Measurements from ENCODE around the gene KIRREL2. TPM values are rescaled to one million over a fixed set of nuclear protein-coding genes. Genes with fewer than 3 reads are reported as not detected.
"Not testable (repeated sequence)": the region's sequence is repeated elsewhere in the genome, so short reads cannot be mapped to it uniquely, and the experiment has no call there.

Gene KIRREL2
- total RNA-seq: 0.20 and 0.25 TPM in 2 replicates

DNA sequence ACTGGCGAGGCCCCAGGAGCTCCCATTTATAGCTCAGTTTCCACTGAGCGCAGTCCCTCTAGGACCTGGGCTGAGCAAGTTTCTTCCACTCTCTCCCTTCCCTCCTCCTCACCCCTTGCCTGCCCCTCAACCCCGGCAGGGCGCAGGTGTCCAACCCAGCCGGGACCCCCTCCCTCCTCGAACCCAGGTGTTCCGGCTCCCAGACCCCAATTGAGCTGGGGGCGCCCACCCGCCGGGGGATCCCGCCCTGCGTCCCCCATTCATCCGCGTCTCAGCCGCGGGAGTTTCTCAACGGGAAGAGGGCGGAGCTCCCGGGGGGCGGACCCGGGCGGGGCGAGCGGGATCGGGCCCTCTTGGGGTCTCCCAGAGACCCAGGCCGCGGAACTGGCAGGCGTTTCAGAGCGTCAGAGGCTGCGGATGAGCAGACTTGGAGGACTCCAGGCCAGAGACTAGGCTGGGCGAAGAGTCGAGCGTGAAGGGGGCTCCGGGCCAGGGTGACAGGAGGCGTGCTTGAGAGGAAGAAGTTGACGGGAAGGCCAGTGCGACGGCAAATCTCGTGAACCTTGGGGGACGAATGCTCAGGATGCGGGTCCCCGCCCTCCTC lies at the start of gene KIRREL2:
TSS of gene KIRREL2 (plus strand) at position 366 of the 604 bp plus-strand sequence. CDS start at position 575, 209 bp downstream.
- intact Hi-C loops (cut with micrococcal nuclease): no loop called here

DNA sequence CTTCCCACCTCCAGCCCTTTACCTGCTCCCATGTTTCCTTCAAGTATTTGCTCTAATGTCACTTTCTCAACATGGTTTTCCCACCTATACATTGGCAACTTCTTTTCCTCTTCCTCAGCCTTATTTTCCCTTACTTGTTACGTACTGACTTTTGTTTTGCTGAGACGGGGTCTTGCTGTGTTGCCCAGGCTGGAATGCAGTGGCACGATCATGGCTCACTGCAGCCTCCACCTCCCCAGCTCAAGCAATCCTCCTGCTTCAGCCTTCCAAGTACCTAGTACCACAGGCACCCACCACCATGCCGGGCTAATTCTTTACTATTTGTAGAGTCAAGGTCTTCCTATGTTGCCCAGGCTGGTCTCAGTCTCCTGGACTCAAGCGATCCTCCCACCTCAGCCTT lies 49.1 kb upstream of the KIRREL2 start:
- intact Hi-C loops (cut with micrococcal nuclease): no loop called here

DNA sequence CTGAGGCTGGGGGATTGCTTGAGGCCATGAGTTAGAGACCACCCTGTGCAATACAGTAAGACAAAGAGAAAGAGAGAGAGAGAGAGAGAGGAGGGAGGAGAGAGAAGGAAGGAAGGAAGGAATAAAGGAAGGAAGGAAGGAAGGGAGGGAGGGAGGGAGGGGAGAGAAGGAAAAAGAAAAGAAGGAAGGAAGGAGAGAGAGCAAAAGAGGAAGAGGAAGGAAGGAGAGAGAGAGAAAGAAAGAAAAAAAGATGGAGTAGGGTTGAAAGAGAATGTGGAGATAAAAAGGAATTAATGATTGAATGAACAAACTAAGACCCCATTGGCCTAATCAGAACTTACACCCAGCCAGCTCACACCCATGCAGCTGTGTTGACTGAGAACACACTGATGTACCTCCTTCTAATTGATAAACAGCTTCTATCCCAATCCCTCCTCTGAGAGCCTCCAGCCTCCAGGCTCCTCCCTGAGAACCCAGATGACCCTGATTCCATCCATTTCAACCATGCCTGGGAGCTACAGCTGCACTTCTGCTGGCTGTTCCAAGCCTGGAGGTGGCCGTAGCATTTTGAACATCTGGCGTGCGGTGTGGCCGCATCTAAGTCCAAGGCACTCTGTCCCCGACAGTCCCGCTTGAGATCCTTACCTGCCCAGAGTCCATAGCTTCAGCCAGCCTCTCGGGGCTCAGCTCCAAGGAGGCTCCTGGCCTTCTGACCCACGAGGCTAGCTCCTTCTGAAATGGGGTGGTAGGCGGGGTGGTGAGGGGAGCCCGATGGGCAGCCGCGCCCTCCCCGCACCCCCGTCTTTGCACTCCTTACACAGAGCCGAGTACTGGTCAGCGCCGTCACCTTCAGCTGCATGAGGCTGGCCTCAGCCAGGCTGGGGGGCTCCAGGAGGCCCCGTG lies 45.1 kb upstream of the KIRREL2 start:
- intact Hi-C loops (cut with micrococcal nuclease): no loop called here

GRCh38 chr19:35812220-35813042 lies 44.3 kb upstream of the KIRREL2 start, which contains the start of gene PRODH2:
PRODH2 (minus strand) TSS chr19:35812845; CDS start chr19:35812805, 40 bp downstream.
- intact Hi-C loops (cut with micrococcal nuclease): no loop called here

- intact Hi-C loops (cut with micrococcal nuclease): no loop called here
Measured at GRCh38 chr19:35813043-35813890, 43.4 kb upstream of the KIRREL2 start.

DNA sequence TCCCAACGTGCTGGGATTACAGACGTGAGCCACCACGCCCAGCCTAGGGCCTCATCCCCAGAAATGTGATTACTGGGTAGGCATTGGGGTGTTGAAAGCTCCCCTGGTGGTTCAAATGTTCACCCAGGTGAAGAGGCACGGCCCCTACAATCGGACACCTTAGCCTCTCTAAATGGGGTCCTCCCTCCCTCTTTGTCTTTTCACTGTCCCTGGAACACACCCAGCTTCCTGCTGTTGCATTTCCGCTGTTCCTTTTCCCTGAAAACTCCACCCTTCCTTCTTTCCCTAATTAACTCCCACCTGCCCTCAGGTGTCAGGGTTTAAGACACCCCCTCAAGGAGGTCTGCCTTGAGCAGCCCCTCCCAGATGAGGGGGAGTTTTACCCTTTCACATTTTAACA lies 40.4 kb upstream of the KIRREL2 start:
- intact Hi-C loops (cut with micrococcal nuclease): no loop called here

- intact Hi-C loops (cut with micrococcal nuclease): no loop called here
Measured at GRCh38 chr19:35816846-35817245, 39.9 kb upstream of the KIRREL2 start.

DNA sequence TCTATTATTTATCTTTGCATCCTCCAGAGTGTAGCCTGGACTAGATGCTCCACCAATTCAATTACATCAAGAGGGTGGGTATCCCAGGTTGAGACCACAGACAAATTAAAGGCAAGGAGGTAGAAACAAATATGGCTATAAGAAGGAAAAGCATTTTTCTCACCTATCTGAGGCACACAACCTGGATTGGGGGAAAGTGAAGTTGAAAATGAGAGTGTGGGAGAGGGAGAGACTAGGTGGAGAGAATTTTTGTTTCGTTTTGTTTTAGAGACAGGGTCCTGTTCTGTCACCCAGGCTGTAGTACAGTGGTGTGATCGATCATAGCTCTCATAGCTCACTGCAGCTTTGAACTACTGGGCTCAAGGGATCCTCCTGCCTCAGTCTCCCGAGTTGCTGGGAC lies 38.3 kb upstream of the KIRREL2 start:
- intact Hi-C loops (cut with micrococcal nuclease): no loop called here

GRCh38 chr19:35822579-35822978 lies 34.1 kb upstream of the KIRREL2 start:
- intact Hi-C loops (cut with micrococcal nuclease): no loop called here

GRCh38 chr19:35824150-35824549 lies 32.6 kb upstream of the KIRREL2 start:
- intact Hi-C loops (cut with micrococcal nuclease): no loop called here

GRCh38 chr19:35828692-35829301 lies 27.9 kb upstream of the KIRREL2 start:
- intact Hi-C loops (cut with micrococcal nuclease): no loop called here

- intact Hi-C loops (cut with micrococcal nuclease): no loop called here
Measured at GRCh38 chr19:35830986-35831385, 25.7 kb upstream of the KIRREL2 start.

DNA sequence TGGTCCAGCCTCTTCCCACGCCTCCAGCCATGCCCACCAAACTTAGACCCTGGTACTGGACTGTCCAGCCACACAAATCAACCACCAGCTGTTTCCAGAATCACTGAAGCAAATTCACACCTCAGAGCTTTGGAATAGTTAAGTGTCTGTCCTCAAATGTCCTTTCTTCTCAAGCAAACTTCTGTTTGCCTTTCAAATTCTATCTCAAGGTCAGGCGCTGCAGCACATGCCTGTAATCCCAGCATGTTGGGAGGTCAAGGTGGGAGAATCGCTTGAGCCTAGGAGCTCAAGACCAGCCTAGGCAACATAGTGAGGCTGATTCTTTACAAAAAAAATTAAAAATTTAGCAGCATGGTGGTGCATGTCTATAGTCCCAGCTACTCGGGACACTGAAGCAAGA lies 24.7 kb upstream of the KIRREL2 start:
- intact Hi-C loops (cut with micrococcal nuclease): no loop called here

DNA sequence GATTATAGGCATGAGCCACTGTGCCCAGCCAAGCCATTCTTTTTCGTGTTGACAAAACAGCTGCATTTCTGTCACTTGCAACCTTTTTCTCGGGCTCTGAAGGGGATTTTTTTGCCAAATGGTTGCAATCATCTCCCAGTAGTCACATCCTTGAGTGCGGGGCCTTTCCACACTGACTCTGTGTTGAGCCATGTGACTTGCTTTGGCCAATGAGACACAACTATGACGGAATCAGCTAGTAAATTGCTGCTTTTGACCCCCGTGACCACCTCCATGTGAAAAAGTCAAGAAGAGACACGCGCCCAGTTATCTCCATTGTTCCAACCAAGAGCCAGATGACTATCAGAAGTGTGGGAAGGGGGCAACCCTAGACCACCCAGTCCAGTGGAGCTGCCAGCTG lies 22.7 kb upstream of the KIRREL2 start:
- intact Hi-C loops (cut with micrococcal nuclease): no loop called here

GRCh38 chr19:35836096-35836495 lies 20.6 kb upstream of the KIRREL2 start:
- intact Hi-C loops (cut with micrococcal nuclease): not testable (repeated sequence)

DNA sequence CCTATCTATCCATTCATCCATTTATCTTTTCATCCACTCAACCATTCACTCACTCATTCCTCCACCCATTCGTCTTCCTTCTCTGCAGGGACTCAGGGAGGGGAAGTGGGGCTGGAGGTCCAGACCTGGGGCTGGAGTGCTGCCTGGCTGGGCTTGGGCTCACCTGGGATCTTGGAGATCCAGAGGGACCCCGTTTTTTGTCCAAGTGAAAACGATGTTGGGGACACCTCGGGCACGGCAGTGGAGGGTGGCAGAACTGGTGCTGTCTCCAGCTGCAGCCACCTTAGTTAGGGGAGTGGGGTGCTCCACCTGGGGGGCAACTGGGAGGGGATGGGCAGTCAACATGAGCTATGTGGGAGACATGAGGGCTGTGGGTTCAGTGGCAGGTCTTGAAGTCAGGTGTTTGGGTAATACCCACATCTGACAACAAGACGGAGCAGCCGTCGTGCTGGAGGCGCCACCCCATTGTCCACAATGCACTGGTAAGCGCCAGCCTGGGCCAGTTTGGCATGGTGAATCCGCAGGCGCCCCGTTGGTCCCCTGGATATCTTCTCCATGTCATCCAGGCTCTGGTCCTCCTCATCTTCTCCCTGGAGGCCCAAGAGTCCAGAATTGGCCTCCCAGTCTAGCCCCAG lies 14.6 kb upstream of the KIRREL2 start:
- intact Hi-C loops (cut with micrococcal nuclease): no loop called here

- intact Hi-C loops (cut with micrococcal nuclease): no loop called here
Measured at GRCh38 chr19:35842666-35843272, 13.9 kb upstream of the KIRREL2 start.

- intact Hi-C loops (cut with micrococcal nuclease): no loop called here
Measured at GRCh38 chr19:35843676-35844481, 12.8 kb upstream of the KIRREL2 start.
